Progenitor cell of endocrine pancreas (in vitro differentiated cells): ENCODE data around the gene CKS1B. TPM values are rescaled to one million over a fixed set of nuclear protein-coding genes. Genes with fewer than 3 reads are reported as not detected.

ENCODE experiments used
- DNase-seq: peaks from one replicate; pipeline ENCODE4 v3.0.0; 2021; ENCODE audit warnings: low spot score; ENCODE audit not compliant: unreplicated experiment
- H3K27ac Mint-ChIP-seq: 2 replicates; pipeline ENCODE4 v1.8.0; 2021; ENCODE audit warnings: mild to moderate bottlenecking, moderate library complexity, mixed read lengths
- H3K27me3 Mint-ChIP-seq: 2 replicates; pipeline ENCODE4 v1.8.0; 2021; ENCODE audit warnings: mixed read lengths
- H3K36me3 Mint-ChIP-seq: 2 replicates; pipeline ENCODE4 v1.8.0; 2022; ENCODE audit warnings: mixed read lengths; ENCODE audit not compliant: insufficient read depth
- H3K4me1 Mint-ChIP-seq: 2 replicates; pipeline ENCODE4 v1.8.0; 2021; ENCODE audit warnings: low read depth, mixed read lengths
- H3K4me3 Mint-ChIP-seq: 2 replicates; pipeline ENCODE4 v1.8.0; 2021; ENCODE audit warnings: low read depth, mild to moderate bottlenecking, moderate library complexity, mixed read lengths
- H3K9me3 Mint-ChIP-seq: 2 replicates; pipeline ENCODE4 v1.8.0; 2021; ENCODE audit warnings: low read depth, mixed read lengths
- CTCF ChIP-seq: fragments of 200-600 bp; sonication (generic); IDR thresholded peaks from one replicate; pipeline ENCODE4 v1.5.0; 2021; ENCODE audit warnings: antibody characterized with exemption, mild to moderate bottlenecking; ENCODE audit not compliant: unreplicated experiment
- total RNA-seq: library from RNA; stranded (reverse); gene quantifications from 2 replicates; pipeline ENCODE4 v1.2.1, GENCODE V29; 2021

The CKS1B gene
- total RNA-seq, 1 donor from 2014 or later = 78.7 TPM

- H3K27me3 Mint-ChIP-seq = no peaks in the 10 kb centered on the region
- no peak for DNase-seq
- H3K27ac Mint-ChIP-seq = peak overlapping the region; percentile 95
- peak overlapping the region; percentile 89 for H3K4me3 Mint-ChIP-seq
- no peaks in the 10 kb centered on the region for H3K9me3 Mint-ChIP-seq
- TF ChIP-seq CTCF = no peak
- no peaks in the 10 kb centered on the region for H3K36me3 Mint-ChIP-seq
- peaks cover 16% of the 10 kb centered on the region for H3K4me1 Mint-ChIP-seq
These were observed 26.9 kb downstream of the CKS1B start for GRCh38 chr1:155001425-155001674.

DNA sequence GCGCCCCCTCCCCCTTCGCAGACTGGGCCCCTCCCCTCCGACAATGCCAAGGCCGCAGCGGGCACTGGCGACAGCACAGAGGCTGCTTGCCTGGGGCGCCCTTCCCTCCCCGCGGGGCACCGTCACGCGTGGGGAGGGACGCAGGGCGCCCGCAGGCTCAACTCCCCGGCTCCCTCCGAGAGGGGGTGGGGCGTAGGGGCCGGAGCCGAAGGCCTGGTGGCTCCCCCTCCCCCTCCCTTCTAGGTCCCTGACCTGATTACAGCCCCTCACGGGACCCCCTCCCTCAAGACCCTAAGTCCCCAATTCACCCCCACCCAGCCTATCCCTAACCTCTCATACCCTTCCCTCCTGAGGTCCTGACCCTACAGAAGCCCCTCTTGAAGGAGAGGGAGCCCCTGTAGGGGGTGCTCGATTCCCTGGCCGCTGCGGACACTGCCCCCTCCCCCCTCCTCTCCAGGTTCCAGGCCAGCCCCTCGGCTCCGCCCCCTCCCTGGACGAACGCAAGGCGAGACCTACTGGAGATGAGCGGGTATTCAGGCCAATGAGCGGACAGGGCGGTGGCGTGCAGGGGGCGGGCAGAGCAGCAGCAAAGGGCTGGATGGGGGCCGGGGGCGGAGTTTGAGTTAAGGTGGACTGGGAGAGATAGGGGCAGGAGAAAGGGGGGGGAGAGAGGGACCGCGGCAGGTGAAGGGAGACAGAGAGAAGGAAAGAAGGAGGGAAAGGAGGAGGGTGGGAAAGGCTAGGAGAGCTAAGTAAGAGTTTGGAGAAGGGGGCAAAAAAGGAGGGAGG is 27.4 kb downstream of the CKS1B start:
- H3K27ac Mint-ChIP-seq = peak overlapping the region; percentile 95

GRCh38 chr1:155002464-155003226 is 28.2 kb downstream of the CKS1B start, which contains the start of gene ZBTB7B:
TSS of gene ZBTB7B (plus strand) at chr1:155002802. CDS start at chr1:155014661, 11,859 bp downstream.
- H3K27ac Mint-ChIP-seq = peak within 1 kb of the TSS; percentile 96
- DNase-seq = no peak
- H3K27me3 Mint-ChIP-seq = no peaks in the 10 kb centered on the region
- no peak for TF ChIP-seq CTCF
- H3K9me3 Mint-ChIP-seq = no peaks in the 10 kb centered on the region
- H3K4me1 Mint-ChIP-seq = peaks cover 17% of the 10 kb centered on the region
- no peaks in the 10 kb centered on the region for H3K36me3 Mint-ChIP-seq
- H3K4me3 Mint-ChIP-seq = peak within 1 kb of the TSS; percentile 98

More for the DNA sequence above, 27.4 kb downstream of the CKS1B start:
- H3K4me1 Mint-ChIP-seq = peaks cover 17% of the 10 kb centered on the region
- peak; percentile 48 for TF ChIP-seq CTCF
- H3K4me3 Mint-ChIP-seq = peak overlapping the region; percentile 89
- H3K36me3 Mint-ChIP-seq = no peaks in the 10 kb centered on the region
- peak; percentile 99 for DNase-seq
- no peaks in the 10 kb centered on the region for H3K27me3 Mint-ChIP-seq
- no peaks in the 10 kb centered on the region for H3K9me3 Mint-ChIP-seq

DNA sequence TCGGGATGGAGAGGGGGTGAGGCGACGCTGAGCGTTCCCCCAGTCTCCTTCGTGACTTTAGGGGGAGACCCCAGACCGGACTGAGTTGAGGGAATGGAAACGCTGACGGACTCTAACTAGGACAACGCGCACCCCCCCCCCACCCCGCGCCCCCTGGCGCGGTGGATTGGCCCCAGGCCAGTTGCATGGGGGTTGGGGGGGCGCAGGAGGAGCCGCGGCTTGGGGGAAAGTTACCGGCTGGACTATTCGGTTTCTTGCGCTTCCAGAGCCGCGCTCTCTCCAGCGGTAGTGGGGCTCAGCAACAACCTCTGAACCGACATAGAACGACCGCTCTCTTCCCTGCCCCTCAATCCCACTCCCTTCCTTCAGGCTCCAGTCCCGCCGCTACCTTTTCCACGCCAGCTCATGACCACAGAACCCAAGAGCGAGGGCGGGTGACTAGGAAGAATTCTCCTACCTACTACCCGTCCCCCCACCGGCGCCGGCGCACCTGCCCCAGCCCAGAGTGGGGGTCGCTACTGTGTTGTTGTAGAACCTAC is 28.8 kb downstream of the CKS1B start:
- no peak for DNase-seq
- H3K27me3 Mint-ChIP-seq = no peaks in the 10 kb centered on the region

More for the DNA sequence above, 28.8 kb downstream of the CKS1B start:
- peak; percentile 5 for TF ChIP-seq CTCF
- H3K9me3 Mint-ChIP-seq = no peaks in the 10 kb centered on the region
- H3K4me3 Mint-ChIP-seq = peak overlapping the region; percentile 98
- H3K27ac Mint-ChIP-seq = peak overlapping the region; percentile 96
- peaks cover 17% of the 10 kb centered on the region for H3K4me1 Mint-ChIP-seq
- no peaks in the 10 kb centered on the region for H3K36me3 Mint-ChIP-seq
